Esophagus muscularis mucosa (tissue), 4 donors: ENCODE results near the gene SCN2A.

Experiments used
- CTCF ChIP-seq, 3 experiments: fragments of 200-600 bp in 2 of 3; fragments of 450-650 bp in 1 of 3; sonication (generic) in 2 of 3; IDR thresholded peaks; one replicate each; pipeline ENCODE4 v1.5.1; 2017 to 2019; ENCODE audit warnings: antibody characterized with exemption in 3 of 3, mild to moderate bottlenecking in 2 of 3, moderate library complexity in 1 of 3
- EP300 ChIP-seq: sonication (generic); formaldehyde crosslinking; IDR thresholded peaks from one replicate; pipeline ENCODE4 v1.6.1; 2017; ENCODE audit warnings: antibody characterized with exemption
- POLR2A ChIP-seq: fragments of 450-650 bp; IDR thresholded peaks from one replicate; pipeline ENCODE4 v1.6.1; 2017; ENCODE audit warnings: antibody characterized with exemption, moderate library complexity, mild to moderate bottlenecking, low read depth

- no peak for TF ChIP-seq EP300
- no peak for TF ChIP-seq CTCF (IDR thresholded peaks at IDR 0.05)
- TF ChIP-seq POLR2A, result no peak
These were observed 34.0 kb downstream of the SCN2A start for GRCh38 chr2:165273176-165273575.
